CD4-positive, alpha-beta T cell treated with Interleukin-6 at 100 ng/mL for 8 hours (primary cell): ENCODE measurements around the gene ADRM1.

Source experiments
- DNase-seq: peaks from one replicate; pipeline ENCODE4 v3.0.0-alpha.2; 2020; ENCODE audit warnings: mixed read lengths, low spot score

ADRM1 gene

DNA sequence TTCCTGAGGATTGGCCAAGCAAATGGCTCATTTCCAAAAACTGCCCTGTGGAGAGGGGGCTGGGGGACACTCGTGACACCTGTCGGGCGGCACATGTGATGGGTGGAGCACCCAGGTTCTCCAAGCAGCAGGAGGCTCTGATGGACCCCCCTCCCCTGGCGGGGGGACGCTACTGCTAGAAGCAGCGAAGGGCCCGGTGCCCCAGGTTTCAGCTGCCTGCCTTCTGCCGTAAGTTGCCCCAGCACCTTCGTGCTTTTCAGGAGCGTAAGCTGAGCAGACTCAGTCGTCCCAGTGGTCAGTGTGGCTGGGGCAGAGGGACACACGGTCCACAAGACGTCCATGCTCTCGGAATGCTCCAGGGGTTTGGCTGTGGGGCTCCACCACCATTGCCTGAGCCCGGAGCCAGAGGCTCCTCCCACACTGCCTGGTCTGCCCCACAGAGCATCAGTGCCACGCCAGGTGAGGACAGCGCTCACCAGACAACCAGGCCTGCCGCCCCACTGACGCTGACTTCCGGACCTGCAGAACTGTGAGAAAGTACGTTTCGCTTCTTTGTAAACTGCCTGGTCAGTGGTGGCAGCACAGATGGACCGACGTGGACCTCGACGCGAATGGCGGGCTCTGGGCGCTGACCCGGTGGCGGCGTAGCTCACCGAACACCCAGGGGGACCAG is 4.1 kb upstream of the ADRM1 start:
- DNase-seq: no peak

DNA sequence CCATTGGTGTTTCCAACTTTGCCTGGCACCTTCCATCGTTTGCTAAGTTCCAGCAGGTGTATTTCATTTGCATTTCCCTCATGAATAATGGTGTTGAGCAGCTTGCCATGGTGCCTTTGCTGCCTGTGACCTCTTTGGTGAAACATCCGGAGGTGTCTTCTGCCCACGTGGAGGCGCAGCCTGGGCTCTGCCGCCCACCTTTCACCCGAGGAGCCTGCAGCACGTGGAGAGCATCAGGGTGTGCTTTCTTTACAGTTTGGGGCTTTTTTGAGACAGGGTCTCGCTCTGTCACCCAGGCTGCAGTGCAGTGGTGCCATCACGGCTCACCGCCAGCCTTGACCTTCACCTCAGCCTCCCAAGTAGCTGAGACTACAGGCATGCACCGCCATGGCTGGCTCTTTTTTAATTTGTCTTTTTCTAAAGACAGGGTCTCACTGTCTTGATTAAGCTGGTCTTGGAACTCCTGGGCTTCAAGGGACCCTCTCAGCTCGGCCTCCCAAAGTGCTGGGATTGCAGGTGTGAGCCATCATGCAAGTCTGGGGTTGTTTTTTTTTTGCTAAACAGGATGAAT is 3.0 kb upstream of the ADRM1 start:
- DNase-seq: no peak

- no peak for DNase-seq
Measured at GRCh38 chr20:62300319-62300718, 2.5 kb upstream of the ADRM1 start.

DNA sequence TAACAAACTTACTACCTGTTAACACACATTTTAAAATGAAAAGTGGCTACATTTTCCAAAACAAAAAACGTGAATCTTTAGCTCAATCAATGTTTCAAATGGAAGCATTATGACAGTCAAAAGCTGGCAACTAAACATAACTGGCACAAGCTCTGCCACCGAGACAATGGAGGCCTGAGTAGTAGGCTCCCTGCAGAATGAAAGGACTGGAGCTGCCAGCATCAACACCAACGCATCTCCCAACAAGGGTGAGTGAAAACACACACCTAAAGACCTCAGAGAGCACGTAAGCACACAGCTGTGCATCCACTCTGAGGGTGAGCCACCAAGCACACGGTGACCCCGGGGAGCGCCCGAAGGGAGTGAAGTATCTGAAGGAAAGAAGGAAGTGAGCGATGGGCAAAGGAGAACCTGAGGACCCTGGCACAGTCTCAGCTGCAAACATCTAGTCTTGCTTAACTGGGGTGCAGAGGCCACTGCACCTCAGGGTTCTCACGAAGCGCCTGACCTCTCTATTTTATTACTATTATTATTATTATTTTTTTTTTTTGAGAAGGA is 1.6 kb upstream of the ADRM1 start:
- DNase-seq: no peak

DNA sequence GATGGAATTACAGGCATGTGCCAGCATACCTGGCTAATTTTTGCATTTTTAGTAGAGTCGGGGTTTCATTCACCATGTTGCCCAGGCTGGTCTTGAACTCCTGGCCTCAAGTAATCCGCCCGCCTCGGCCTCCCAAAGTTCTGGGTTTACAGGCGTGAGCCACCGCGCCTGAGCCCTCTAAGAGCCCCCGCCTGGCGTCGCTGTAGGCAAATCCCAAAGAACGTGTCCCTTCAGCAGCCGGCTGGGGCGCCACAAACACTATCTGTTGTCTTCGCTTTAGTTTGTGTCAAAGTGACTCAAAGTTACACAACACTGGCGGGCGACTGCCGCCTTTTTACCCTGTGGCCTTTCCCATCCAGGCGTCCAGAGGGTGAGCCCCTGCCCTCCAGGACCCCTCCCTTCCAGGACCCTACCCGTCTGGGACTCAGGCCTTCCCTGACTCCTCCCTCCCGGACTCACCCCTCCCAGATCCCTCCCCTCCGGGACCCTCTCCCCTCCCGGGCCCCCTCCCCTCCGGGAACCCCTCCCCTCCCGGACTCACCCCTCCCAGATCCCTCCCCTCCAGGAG is 940 bp upstream of the ADRM1 start:
- DNase-seq: peak; percentile 83

DNA sequence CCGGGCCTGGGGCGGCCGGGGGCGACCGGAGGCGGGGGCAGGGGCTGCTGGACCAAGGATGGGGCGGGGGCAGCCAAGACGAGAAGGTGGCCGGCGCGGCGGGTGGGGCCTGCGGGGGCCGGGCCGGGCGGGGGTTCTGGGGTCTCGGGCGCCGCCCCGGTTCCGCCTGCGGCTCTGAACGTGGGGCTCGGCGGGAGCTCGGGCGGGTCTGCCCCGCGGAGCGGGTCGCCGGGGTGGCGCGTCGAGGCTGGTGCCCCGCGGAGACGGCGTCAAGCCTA is 204 bp downstream of the ADRM1 start:
- no peak for DNase-seq

GRCh38 chr20:62303340-62304226 is 786 bp downstream of the ADRM1 start:
- DNase-seq: no peak

DNA sequence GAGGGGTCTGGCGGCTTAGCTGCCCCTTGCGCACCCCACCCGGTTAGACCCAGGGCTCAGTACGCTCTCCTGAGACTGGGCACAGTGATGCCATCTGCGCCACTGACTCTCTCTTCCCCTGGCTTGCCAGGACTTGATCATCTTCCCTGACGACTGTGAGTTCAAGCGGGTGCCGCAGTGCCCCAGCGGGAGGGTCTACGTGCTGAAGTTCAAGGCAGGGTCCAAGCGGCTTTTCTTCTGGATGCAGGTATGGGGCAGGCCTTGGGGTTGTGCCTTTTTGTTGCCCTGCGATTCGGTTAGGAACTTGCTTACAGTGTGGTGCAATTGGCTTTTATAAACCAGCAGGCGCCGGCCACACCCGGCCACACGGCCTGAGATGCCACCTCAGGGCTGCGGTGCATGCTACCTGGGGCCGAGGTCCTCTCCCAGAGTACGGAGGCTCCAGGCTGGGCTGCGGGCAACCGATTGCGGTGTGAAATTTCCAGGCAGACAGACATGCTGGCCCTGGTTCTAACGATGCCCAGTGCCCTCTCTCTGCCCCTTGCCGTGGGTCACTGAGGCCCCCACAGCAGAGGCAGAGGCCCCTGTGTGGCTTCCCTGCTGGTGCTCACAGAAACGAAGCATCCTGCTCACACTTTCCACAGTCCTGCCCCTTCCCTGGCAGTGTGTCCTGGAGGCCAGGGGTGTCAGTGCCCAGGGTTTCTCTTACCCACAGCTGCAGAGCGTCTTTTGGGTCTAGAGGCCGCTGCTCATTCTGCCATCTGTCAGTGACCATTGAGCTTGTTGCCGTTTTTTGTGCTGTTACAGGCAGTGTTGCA is 1.7 kb downstream of the ADRM1 start:
- DNase-seq: no peak

DNA sequence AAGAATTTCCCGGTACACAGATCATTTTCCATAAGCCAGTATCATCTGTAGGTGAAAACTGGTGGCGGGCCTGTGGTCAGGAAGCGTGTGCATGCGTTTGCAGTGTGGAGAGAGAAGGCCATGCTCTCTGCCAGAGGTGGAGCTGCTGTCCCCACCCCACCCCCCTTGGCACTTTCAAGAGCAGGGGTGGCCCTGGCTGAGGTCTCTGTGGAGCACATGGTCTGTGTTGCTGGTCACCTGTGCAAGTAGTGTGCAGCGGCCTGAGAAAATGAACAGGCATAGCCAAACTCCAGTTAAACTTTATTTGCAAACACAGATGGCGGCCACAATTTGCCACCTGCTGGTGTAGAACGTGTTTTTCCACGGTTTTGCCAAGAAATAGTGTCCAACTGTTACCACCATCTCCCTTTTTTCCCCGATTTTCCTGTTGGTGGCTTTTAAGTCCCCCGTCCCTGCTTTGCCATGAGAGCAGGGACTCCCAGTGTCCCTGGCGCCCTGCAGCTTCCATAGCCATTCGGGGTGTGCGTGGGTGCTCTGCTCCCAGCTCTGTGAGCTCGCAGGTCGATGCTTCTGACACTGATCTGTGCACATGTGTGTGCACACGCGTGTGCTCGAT is 2.5 kb downstream of the ADRM1 start:
- no peak for DNase-seq

GRCh38 chr20:62305765-62306413 is 3.1 kb downstream of the ADRM1 start:
- DNase-seq: no peak

GRCh38 chr20:62306414-62307187 is 3.8 kb downstream of the ADRM1 start:
- DNase-seq: no peak

DNA sequence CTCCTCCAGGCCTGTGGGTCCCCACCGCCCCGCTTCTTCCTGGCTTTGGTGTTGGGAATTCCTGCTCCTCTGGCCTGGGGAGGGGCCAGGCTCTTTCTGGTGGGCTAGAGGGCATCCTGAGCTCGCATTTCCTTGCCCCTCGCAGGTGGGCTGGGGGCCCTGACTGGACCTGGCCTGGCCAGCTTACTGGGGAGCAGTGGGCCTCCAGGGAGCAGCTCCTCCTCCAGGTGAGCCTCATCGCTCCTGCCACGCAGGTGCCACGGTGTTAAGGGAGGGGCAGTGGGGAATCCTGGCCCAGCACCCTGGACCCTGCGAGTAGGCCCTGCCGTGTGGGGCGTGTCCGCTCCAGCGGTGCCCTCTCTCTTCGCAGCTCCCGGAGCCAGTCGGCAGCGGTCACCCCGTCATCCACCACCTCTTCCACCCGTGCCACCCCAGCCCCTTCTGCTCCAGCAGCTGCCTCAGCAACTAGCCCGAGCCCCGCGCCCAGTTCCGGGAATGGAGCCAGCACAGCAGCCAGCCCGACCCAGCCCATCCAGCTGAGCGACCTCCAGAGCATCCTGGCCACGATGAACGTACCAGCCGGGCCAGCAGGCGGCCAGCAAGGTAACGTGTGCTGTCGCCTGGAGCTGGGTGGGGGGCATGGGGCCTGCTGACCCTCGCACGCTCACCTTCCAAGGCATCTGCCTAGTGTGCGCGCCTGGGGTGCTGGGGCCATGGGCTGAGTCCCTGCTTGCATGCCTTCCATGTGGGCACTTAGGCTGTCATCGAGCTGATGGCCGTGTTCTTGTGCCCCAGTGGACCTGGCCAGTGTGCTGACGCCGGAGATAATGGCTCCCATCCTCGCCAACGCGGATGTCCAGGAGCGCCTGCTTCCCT is 4.7 kb downstream of the ADRM1 start:
- DNase-seq: no peak

GRCh38 chr20:62308102-62308822 is 5.5 kb downstream of the ADRM1 start:
- no peak for DNase-seq

- no peak for DNase-seq
Measured at GRCh38 chr20:62309198-62309944, 6.6 kb downstream of the ADRM1 start.

DNA sequence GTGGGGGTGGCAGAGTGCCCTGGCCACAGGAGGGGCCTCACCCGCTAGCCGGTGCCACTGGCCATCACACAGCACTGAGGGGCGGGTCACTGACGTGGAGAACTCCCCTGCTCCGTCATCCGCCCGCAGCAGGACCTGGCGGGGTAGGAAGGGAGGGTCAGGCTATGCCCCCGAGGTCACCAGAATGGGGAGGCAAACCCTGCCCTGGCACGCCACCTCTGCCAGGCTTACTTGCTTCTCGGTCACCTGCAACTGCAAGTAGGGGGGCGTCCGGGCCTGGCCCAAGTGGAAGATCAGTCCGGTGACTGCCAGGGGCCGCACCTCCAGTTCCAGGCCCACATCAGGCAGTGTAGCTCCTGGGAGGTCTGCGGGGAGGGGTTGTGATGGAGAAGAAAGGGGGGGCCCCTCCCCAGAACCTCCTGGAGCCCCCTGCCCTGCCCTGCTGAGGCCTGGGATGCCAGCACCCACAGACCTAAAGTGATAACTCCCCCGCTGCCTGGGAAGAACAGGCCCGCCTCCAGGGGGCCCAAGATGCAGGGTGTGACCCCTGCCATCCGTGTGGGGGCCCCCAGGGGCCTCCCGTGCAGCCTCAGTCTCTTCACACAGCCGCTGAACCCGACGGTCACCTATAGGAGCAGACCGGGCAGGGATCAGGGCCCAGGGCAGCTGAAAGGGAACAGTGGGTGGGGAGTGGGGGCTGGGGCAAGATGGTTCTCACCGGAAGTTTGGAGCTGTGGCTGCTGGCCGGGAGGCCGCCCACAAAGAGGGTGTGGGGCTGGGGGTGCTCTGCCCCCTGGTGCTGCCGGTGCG is 7.4 kb downstream of the ADRM1 start:
- no peak for DNase-seq

- no peak for DNase-seq
Measured at GRCh38 chr20:62310757-62311121, 7.9 kb downstream of the ADRM1 start.

- DNase-seq: no peak
Measured at GRCh38 chr20:62311150-62311549, 8.4 kb downstream of the ADRM1 start.
